GM12878 (cell line): ENCODE data around the gene TULP1. TPM values are rescaled to one million over a fixed set of nuclear protein-coding genes. Genes with fewer than 3 reads are reported as not detected.

Experiments used
- ATAC-seq: fragments of 200-7000 bp; cut with Tn5 transposase; 3 replicates; pipeline ENCODE4 v1.9.1; 2020; ENCODE audit warnings: mild to moderate bottlenecking, moderate library complexity
- BruUV-seq: library from RNA; stranded (reverse); fragments of 400-500 nt; replicated peaks from 2 replicates; lab custom pipeline; 2021; lab: Mats Ljungman, UMichigan
- CTCF ChIA-PET: fragments of 300-600 bp; sonication (Branson Sonifier 250); formaldehyde crosslinking; extraction: SDS; loops from one replicate; lab custom pipeline; 2021; ENCODE audit warnings: inconsistent platforms; lab: Yijun Ruan, JAX
- POLR2A ChIA-PET: fragments of 350-600 bp; formaldehyde crosslinking; extraction: SDS; loops from one replicate; lab custom pipeline; 2021; ENCODE audit warnings: inconsistent platforms; lab: Charles Lee
- RAD21 ChIA-PET: fragments of 300-600 bp; sonication (Branson Sonifier 250); formaldehyde crosslinking; loops from one replicate; lab custom pipeline; 2023; ENCODE audit warnings: antibody characterized with exemption; ENCODE audit not compliant: unreplicated experiment; lab: Charles Lee
- SMC1A ChIA-PET: fragments of 300-600 bp; sonication (Branson Sonifier 250); formaldehyde crosslinking; loops from one replicate; lab custom pipeline; 2023; ENCODE audit not compliant: unreplicated experiment, uncharacterized antibody; lab: Charles Lee
- DNase-seq: peaks from one replicate; pipeline ENCODE4 v3.0.0-alpha.2; 2011; ENCODE audit warnings: low read depth, low spot score
- FAIRE-seq: peaks from 3 replicates; lab custom pipeline; 2011; peaks lifted over from hg19 to GRCh38; lab: Jason Lieb, UNC
- H2AFZ ChIP-seq: 2 replicates; pipeline ENCODE4 v1.6.0; 2011; ENCODE audit warnings: low read depth, low read length, control low read depth; ENCODE audit not compliant: control insufficient read depth
- H3K27ac ChIP-seq: 2 replicates; pipeline ENCODE4 v1.5.1; 2011; ENCODE audit warnings: control low read depth; ENCODE audit not compliant: control insufficient read depth, insufficient read depth
- H3K27me3 ChIP-seq, 2 experiments: replicated peaks in 1 of 2; 2 replicates each; pipeline versions ENCODE4 v1.6.0 to v1.6.1; 2011; ENCODE audit warnings: low read length in 1 of 2; ENCODE audit not compliant: control insufficient read depth in 2 of 2, insufficient read depth in 2 of 2
- H3K36me3 ChIP-seq, 2 experiments: 2 replicates each; pipeline ENCODE4 v1.5.1; 2011; ENCODE audit warnings: low read length in 1 of 2; ENCODE audit not compliant: control insufficient read depth in 2 of 2, insufficient read depth in 2 of 2
- H3K4me1 ChIP-seq: 2 replicates; pipeline ENCODE4 v1.6.1; 2011; ENCODE audit warnings: mild to moderate bottlenecking, low read length, moderate library complexity, mixed read lengths; ENCODE audit not compliant: control insufficient read depth, insufficient read depth
- H3K4me2 ChIP-seq: 2 replicates; pipeline ENCODE4 v1.6.0; 2011; ENCODE audit warnings: control low read depth; ENCODE audit not compliant: control insufficient read depth, insufficient read depth
- H3K4me3 ChIP-seq: fragments of 200-600 bp; sonication (generic); 2 replicates; pipeline ENCODE4 v1.5.1; 2016
- H3K79me2 ChIP-seq: 2 replicates; pipeline ENCODE4 v1.6.0; 2011; ENCODE audit warnings: low read length; ENCODE audit not compliant: control insufficient read depth, insufficient read depth
- H3K9ac ChIP-seq: 2 replicates; pipeline ENCODE4 v1.8.0; 2011; ENCODE audit warnings: low read length, control low read depth, mixed read lengths; ENCODE audit not compliant: control insufficient read depth, insufficient read depth
- H3K9me3 ChIP-seq: replicated peaks from 3 replicates; pipeline ENCODE4 v1.5.1; 2011; ENCODE audit warnings: mild to moderate bottlenecking, low read length; ENCODE audit not compliant: control insufficient read depth, insufficient read depth
- H4K20me1 ChIP-seq: 2 replicates; pipeline ENCODE4 v1.6.0; 2011; ENCODE audit not compliant: control insufficient read depth, insufficient read depth
- BMI1 ChIP-seq: fragments of 450-650 bp; IDR thresholded peaks from 2 replicates; pipeline ENCODE4 v1.6.1; 2016; ENCODE audit warnings: mild to moderate bottlenecking, moderate library complexity, borderline replicate concordance
- CBX3 ChIP-seq: fragments of 200-600 bp; sonication (generic); IDR thresholded peaks from 2 replicates; pipeline ENCODE4 v1.6.1; 2016; ENCODE audit warnings: low read depth, borderline replicate concordance
- CREB1 ChIP-seq: IDR thresholded peaks from 2 replicates; pipeline ENCODE4 v1.6.1; 2012; ENCODE audit warnings: low read depth, mild to moderate bottlenecking, inconsistent platforms
- DPF2 ChIP-seq: fragments of 450-650 bp; IDR thresholded peaks from 2 replicates; pipeline ENCODE4 v1.6.1; 2017; ENCODE audit warnings: mild to moderate bottlenecking
- RBBP5 ChIP-seq: fragments of 200-600 bp; sonication (generic); conservative IDR thresholded peaks from 2 replicates; pipeline ENCODE4 v1.6.1; 2016
- RUNX3 ChIP-seq: IDR thresholded peaks from 2 replicates; pipeline ENCODE4 v1.6.1; 2012; ENCODE audit warnings: low read length, inconsistent platforms
- SREBF1 ChIP-seq: IDR thresholded peaks from 2 replicates; pipeline ENCODE4 v1.6.1; 2012; ENCODE audit warnings: mild to moderate bottlenecking, low read length
- ZNF622 ChIP-seq: fragments of 450-650 bp; IDR thresholded peaks from 2 replicates; pipeline ENCODE4 v1.6.1; 2017; ENCODE audit warnings: mild to moderate bottlenecking, inconsistent platforms
- WGBS: methylation state at CpG from one replicate; pipeline ENCODE4 v1.1.6; 2016; ENCODE audit warnings: low lambda C conversion rate; ENCODE audit not compliant: insufficient replicate concordance, insufficient coverage; ENCODE audit errors: missing lambda C conversion rate; 5-methylcytosine and 5-hydroxymethylcytosine counted together
- in situ Hi-C: fragments of 300-500 bp; cut with MboI; formaldehyde crosslinking; loops from 9 replicates; pipeline ENCODE4 v1.14.3; 2018; ENCODE audit warnings: mixed read lengths
- intact Hi-C: fragments of 100-400 bp; cut with micrococcal nuclease; formaldehyde crosslinking; loops from one replicate; pipeline ENCODE4 v1.14.2; 2022; ENCODE audit not compliant: unreplicated experiment
- polyA plus RNA-seq, 11 experiments: library from polyadenylated mRNA; depleted of rRNA in 4 of 11; unstranded in 6 of 11; stranded (reverse) in 5 of 11; fragments of >200 nt; fragmentation: Nextera tagmentation in 4 of 11; fragmentation: Illumina TruSeq in 1 of 11; extraction: Ambion mirVana in 4 of 11; extraction: Trizol in 1 of 11; gene quantifications; 1 replicate in 1 of 11; 2 replicates in 10 of 11; pipeline versions ENCODE4 v1.2.1 to v1.2.3, GENCODE V29; 2011 to 2016; ENCODE audit warnings: inconsistent platforms in 2 of 11, missing spikeins in 2 of 11, low read depth in 1 of 11
- total RNA-seq, 4 experiments: library from RNA; depleted of rRNA in 3 of 4; stranded (reverse); fragments of >200 nt in 3 of 4; fragmentation: Illumina TruSeq in 1 of 4; extraction: Trizol in 1 of 4; gene quantifications; 2 replicates each; pipeline versions ENCODE4 v1.2.1 to v1.2.3, GENCODE V29; 2013 to 2021
- TF ChIP-seq, protein P1 (sequence below): fragments of 450-650 bp; IDR thresholded peaks from 2 replicates; pipeline ENCODE4 v1.6.1; 2018; ENCODE audit warnings: borderline replicate concordance, mild to moderate bottlenecking; ENCODE audit not compliant: partially characterized antibody
- TF ChIP-seq, protein P2 (sequence below): IDR thresholded peaks from 2 replicates; pipeline ENCODE4 v1.6.1; 2012; ENCODE audit warnings: low read depth, low read length, improper control_type of control experiment

The TULP1 gene
- total and polyA plus RNA-seq, 10 of the 15 experiments (the other 5 are each of a cell fraction or from before 2014, with no cell fraction given): not detected

DNA sequence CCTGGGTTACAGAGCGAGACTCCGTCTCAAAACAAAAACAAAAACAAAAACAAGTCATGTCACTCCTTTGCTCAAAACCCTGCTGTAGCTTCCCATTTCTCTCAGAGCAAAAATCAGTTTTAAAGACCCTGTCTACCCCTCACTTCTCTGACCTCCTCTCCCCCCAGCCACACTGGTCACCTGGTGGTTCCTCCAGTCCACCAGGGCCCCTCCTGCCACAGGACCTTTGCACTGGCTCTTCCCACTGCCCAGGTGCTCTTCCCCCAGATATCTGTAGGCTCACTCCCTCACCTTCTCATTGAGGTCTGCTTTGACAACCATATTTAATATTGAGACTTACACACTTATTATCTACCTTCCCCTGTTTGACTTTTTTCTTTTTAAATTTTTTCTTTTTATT lies 10.9 kb downstream of the TULP1 start:
- in situ Hi-C loops: no loop called here
- Histone ChIP-seq H3K79me2 (no peaks in the 10 kb centered on the region), H3K9me3 (no peaks in the 10 kb centered on the region), H2AFZ (no peak overlapping the region), H3K4me3 (no peak overlapping the region), H3K36me3 (no peaks in the 10 kb centered on the region), H3K27ac (no peak overlapping the region), H3K27me3 (peaks cover 2 to 14% of the 10 kb centered on the region in 2 experiments), H3K9ac (no peak overlapping the region), H3K4me1 (no peaks in the 10 kb centered on the region; the same call in 1 of the 2 replicates), H3K4me2 (no peak overlapping the region), H4K20me1 (no peaks in the 10 kb centered on the region)
- FAIRE-seq (no peak), ATAC-seq (no peak), DNase-seq (no peak)
- ChIA-PET SMC1A (no interaction called here), CTCF (interaction anchor here (0.6 kb wide), 1 partner anchor 76 kb away, joined by 3 read pairs; no protein-coding TSS in a partner anchor), RAD21 (interaction anchor here (0.7 kb wide), 1 partner anchor 235 kb away, joined by 6 read pairs; no protein-coding TSS in a partner anchor), POLR2A (no interaction called here)
- intact Hi-C loops: no loop called here
- no TSS peak for BruUV-seq
- TF ChIP-seq, protein P1, sequence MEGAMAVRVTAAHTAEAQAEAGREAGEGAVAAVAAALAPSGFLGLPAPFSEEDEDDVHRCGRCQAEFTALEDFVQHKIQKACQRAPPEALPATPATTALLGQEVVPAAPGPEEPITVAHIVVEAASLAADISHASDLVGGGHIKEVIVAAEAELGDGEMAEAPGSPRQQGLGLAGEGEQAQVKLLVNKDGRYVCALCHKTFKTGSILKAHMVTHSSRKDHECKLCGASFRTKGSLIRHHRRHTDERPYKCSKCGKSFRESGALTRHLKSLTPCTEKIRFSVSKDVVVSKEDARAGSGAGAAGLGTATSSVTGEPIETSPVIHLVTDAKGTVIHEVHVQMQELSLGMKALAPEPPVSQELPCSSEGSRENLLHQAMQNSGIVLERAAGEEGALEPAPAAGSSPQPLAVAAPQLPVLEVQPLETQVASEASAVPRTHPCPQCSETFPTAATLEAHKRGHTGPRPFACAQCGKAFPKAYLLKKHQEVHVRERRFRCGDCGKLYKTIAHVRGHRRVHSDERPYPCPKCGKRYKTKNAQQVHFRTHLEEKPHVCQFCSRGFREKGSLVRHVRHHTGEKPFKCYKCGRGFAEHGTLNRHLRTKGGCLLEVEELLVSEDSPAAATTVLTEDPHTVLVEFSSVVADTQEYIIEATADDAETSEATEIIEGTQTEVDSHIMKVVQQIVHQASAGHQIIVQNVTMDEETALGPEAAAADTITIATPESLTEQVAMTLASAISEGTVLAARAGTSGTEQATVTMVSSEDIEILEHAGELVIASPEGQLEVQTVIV: no peak
- TF ChIP-seq DPF2 (no peak), BMI1 (no peak), CREB1 (no peak), RBBP5 (no peak), SREBF1 (no peak), ZNF622 (no peak), CBX3 (no peak), RUNX3 (no peak)
- TF ChIP-seq, protein P2, sequence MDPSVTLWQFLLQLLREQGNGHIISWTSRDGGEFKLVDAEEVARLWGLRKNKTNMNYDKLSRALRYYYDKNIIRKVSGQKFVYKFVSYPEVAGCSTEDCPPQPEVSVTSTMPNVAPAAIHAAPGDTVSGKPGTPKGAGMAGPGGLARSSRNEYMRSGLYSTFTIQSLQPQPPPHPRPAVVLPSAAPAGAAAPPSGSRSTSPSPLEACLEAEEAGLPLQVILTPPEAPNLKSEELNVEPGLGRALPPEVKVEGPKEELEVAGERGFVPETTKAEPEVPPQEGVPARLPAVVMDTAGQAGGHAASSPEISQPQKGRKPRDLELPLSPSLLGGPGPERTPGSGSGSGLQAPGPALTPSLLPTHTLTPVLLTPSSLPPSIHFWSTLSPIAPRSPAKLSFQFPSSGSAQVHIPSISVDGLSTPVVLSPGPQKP: no peak
- WGBS: 46% methylated on average over 2 of the region's 2 CpGs
